Fibroblast of villous mesenchyme (primary cell): Measurements from ENCODE around the gene FAM200A. TPM values are rescaled to one million over a fixed set of nuclear protein-coding genes. Genes with fewer than 3 reads are reported as not detected.
"Not testable (repeated sequence)": the region's sequence is repeated elsewhere in the genome, so short reads cannot be mapped to it uniquely, and the experiment has no call there.

ENCODE experiments used
- DNase-seq: peaks from one replicate; pipeline ENCODE4 v3.0.0-alpha.2; 2010; ENCODE audit warnings: low read depth
- H3K4me3 ChIP-seq: 2 replicates; pipeline ENCODE4 v1.5.1; 2011; ENCODE audit warnings: low read depth, mild to moderate bottlenecking, low read length
- total RNA-seq: library from RNA; depleted of rRNA; stranded (reverse); fragments of >200 nt; gene quantifications from 2 replicates; pipeline ENCODE4 v1.2.3, GENCODE V29; 2012
- TF ChIP-seq, protein P1 (sequence below): IDR thresholded peaks from 2 replicates; pipeline ENCODE4 v1.5.1; 2012; ENCODE audit warnings: low read depth, mild to moderate bottlenecking, low read length; ENCODE audit not compliant: insufficient read depth

FAM200A gene
- total RNA-seq, 1 donor: 9.5 TPM

GRCh38 chr7:99557940-99558305 is 6.0 kb upstream of the FAM200A start:
- DNase-seq: no peak
- TF ChIP-seq, protein P1, sequence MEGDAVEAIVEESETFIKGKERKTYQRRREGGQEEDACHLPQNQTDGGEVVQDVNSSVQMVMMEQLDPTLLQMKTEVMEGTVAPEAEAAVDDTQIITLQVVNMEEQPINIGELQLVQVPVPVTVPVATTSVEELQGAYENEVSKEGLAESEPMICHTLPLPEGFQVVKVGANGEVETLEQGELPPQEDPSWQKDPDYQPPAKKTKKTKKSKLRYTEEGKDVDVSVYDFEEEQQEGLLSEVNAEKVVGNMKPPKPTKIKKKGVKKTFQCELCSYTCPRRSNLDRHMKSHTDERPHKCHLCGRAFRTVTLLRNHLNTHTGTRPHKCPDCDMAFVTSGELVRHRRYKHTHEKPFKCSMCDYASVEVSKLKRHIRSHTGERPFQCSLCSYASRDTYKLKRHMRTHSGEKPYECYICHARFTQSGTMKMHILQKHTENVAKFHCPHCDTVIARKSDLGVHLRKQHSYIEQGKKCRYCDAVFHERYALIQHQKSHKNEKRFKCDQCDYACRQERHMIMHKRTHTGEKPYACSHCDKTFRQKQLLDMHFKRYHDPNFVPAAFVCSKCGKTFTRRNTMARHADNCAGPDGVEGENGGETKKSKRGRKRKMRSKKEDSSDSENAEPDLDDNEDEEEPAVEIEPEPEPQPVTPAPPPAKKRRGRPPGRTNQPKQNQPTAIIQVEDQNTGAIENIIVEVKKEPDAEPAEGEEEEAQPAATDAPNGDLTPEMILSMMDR: no peak
- peak overlapping the region; percentile 92 for H3K4me3 ChIP-seq

DNA sequence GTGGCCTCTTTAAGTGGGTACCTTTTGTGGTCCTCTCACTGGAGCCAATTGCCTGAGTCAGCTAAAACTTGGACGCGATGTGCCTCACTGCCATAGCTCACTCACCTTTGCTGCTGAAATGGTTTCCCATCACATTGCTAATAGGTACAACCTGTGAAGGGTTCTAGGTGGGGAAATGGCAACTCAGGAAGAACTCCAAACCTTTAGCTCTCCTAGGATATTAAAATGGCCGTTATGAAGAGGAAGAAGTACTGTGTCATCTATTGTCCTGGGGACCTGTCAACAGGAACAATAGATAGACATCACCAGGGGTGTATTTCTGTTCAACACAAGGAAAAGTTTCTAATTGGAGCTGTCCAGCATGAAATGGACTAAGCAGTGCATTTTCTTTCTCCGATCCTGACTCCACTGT is 5.3 kb upstream of the FAM200A start:
- TF ChIP-seq, protein P1: no peak
- peak overlapping the region; percentile 92 for H3K4me3 ChIP-seq
- DNase-seq: no peak

GRCh38 chr7:99554939-99555338 is 3.0 kb upstream of the FAM200A start:
- H3K4me3 ChIP-seq: no peak overlapping the region
- no peak for DNase-seq
- TF ChIP-seq, protein P1: no peak

DNA sequence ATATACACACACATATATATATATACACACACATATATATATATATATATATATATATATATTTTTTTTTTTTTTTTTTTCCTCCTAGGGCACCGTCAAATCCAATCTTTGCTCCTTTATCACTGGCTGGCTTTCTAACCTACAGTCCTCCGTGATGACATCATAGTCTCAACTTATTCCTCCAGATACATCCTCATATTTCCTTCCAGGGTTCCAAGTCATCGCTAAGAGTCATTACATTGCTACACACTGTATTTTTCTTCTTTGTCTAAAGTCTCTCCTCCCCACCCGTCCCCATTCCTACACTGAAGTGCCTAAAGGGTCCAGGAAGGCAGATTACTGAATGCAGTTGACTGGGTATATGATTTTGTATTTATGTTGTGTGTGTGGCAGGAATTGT is 1.1 kb upstream of the FAM200A start:
- TF ChIP-seq, protein P1: no peak
- DNase-seq: no peak
- no peak overlapping the region for H3K4me3 ChIP-seq

GRCh38 chr7:99551334-99551733 is 580 bp downstream of the FAM200A start:
- H3K4me3 ChIP-seq: peak overlapping the region; percentile 99
- peak; percentile 31 for DNase-seq
- TF ChIP-seq, protein P1: no peak

DNA sequence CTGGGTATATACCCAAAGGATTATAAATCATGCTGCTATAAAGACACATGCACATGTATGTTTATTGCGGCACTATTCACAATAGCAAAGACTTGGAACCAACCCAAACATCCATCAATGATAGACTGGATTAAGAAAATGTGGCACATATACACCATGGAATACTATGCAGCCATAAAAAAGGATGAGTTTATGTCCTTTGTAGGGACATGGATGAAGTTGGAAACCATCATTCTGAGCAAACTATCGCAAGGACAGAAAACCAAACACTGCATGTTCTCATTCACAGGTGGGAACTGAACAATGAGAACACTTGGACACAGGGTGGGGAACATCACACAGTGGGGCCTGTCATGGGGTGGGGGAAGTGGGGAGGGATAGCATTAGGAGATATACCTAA is 2.4 kb downstream of the FAM200A start:
- not testable (repeated sequence) for DNase-seq, H3K4me3 ChIP-seq

GRCh38 chr7:99545308-99545707 is 6.6 kb downstream of the FAM200A start:
- not testable (repeated sequence) for H3K4me3 ChIP-seq, DNase-seq

DNA sequence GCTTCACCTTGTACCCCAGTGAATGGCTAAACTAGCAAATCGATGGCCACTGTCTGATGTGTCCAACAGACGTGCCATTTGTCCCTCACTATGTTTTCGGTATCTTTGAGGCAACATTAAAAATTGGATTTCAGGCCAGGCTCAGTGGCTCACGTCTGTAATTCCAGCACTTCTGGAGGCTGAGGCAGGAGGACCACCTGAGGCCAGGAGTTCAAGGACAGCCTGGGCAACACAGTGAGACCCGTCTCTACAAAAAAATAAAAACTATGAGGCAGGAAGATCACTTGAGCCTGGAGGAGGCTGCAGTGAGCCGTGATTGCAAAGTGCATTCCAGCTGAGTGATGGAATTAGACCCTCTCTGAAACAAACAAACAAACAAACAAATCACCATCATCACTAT is 8.0 kb downstream of the FAM200A start:
- no peak for DNase-seq
- H3K4me3 ChIP-seq: no peak overlapping the region
- TF ChIP-seq, protein P1: no peak
